ENCODE results near the gene FCGR3A.
A peak's percentile ranks its signal among the peaks of the same experiment; 100 is the strongest.
"Not testable (repeated sequence)": the region's sequence is repeated elsewhere in the genome, so short reads cannot be mapped to it uniquely, and the experiment has no call there.

FCGR3A gene

GRCh38 chr1:161528550-161528949, 21.1 kb downstream of the FCGR3A start:
- H3K9me3 ChIP-seq (ENCODE audit: severe bottlenecking); H3K27me3 ChIP-seq (ENCODE audit: insufficient read depth, poor library complexity, severe bottlenecking); H3K36me3 ChIP-seq (ENCODE audit: low read depth); DNase-seq (ENCODE audit: low spot score); H3K4me1 ChIP-seq (ENCODE audit: insufficient read depth, poor library complexity, severe bottlenecking); H3K27ac ChIP-seq (ENCODE audit: poor library complexity, severe bottlenecking); ATAC-seq (ENCODE audit: low read depth); H3K4me3 ChIP-seq (ENCODE audit: severe bottlenecking): not testable (repeated sequence)

DNA sequence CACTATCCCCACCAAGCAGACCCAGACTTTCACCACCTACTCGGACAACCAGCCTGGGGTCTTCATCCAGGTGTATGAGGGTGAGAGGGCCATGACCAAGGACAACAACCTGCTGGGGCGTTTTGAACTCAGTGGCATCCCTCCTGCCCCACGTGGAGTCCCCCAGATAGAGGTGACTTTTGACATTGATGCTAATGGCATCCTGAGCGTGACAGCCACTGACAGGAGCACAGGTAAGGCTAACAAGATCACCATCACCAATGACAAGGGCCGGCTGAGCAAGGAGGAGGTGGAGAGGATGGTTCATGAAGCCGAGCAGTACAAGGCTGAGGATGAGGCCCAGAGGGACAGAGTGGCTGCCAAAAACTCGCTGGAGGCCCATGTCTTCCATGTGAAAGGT, 23.7 kb downstream of the FCGR3A start:
- DNase-seq (ENCODE audit: low spot score), result not testable (repeated sequence)

GRCh38 chr1:161525321-161525720, 24.3 kb downstream of the FCGR3A start:
- H3K27ac ChIP-seq (ENCODE audit: poor library complexity, severe bottlenecking); DNase-seq (ENCODE audit: low spot score); H3K4me1 ChIP-seq (ENCODE audit: insufficient read depth, poor library complexity, severe bottlenecking); ATAC-seq (ENCODE audit: low read depth); H3K9me3 ChIP-seq (ENCODE audit: severe bottlenecking); H3K27me3 ChIP-seq (ENCODE audit: insufficient read depth, poor library complexity, severe bottlenecking); H3K36me3 ChIP-seq (ENCODE audit: low read depth): not testable (repeated sequence)
- H3K4me3 ChIP-seq (ENCODE audit: severe bottlenecking), result peak overlapping the region; percentile 32

More for the DNA sequence above, 23.7 kb downstream of the FCGR3A start:
- not testable (repeated sequence) for H3K27me3 ChIP-seq (ENCODE audit: insufficient read depth, poor library complexity, severe bottlenecking); ATAC-seq (ENCODE audit: low read depth); H3K9me3 ChIP-seq (ENCODE audit: severe bottlenecking); H3K27ac ChIP-seq (ENCODE audit: poor library complexity, severe bottlenecking); H3K4me1 ChIP-seq (ENCODE audit: insufficient read depth, poor library complexity, severe bottlenecking); H3K4me3 ChIP-seq (ENCODE audit: severe bottlenecking); H3K36me3 ChIP-seq (ENCODE audit: low read depth)

DNA sequence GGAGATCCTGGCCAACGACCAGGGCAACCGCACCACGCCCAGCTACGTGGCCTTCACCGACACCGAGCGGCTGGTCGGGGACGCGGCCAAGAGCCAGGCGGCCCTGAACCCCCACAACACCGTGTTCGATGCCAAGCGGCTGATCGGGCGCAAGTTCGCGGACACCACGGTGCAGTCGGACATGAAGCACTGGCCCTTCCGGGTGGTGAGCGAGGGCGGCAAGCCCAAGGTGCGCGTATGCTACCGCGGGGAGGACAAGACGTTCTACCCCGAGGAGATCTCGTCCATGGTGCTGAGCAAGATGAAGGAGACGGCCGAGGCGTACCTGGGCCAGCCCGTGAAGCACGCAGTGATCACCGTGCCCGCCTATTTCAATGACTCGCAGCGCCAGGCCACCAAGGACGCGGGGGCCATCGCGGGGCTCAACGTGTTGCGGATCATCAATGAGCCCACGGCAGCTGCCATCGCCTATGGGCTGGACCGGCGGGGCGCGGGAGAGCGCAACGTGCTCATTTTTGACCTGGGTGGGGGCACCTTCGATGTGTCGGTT, 24.8 kb downstream of the FCGR3A start:
- H3K9me3 ChIP-seq (ENCODE audit: severe bottlenecking); DNase-seq (ENCODE audit: low spot score); H3K27me3 ChIP-seq (ENCODE audit: insufficient read depth, poor library complexity, severe bottlenecking); H3K36me3 ChIP-seq (ENCODE audit: low read depth); H3K4me1 ChIP-seq (ENCODE audit: insufficient read depth, poor library complexity, severe bottlenecking): not testable (repeated sequence)
- Histone ChIP-seq H3K4me3 (ENCODE audit: severe bottlenecking) (peak overlapping the region; percentile 75), H3K27ac (ENCODE audit: poor library complexity, severe bottlenecking) (peak overlapping the region; percentile 78)
- peak; percentile 20; the same call in 2 of the 3 replicates for ATAC-seq (ENCODE audit: low read depth)

- not testable (repeated sequence) for H3K9me3 ChIP-seq (ENCODE audit: severe bottlenecking); H3K27me3 ChIP-seq (ENCODE audit: insufficient read depth, poor library complexity, severe bottlenecking); H3K36me3 ChIP-seq (ENCODE audit: low read depth); H3K4me1 ChIP-seq (ENCODE audit: insufficient read depth, poor library complexity, severe bottlenecking)
- Histone ChIP-seq H3K4me3 (ENCODE audit: severe bottlenecking) (peak within 1 kb of the TSS; percentile 75), H3K27ac (ENCODE audit: poor library complexity, severe bottlenecking) (peak within 1 kb of the TSS; percentile 78)
- DNase-seq (ENCODE audit: low spot score), result peak; percentile 74
- ATAC-seq (ENCODE audit: low read depth), result peak; percentile 89
Measured at GRCh38 chr1:161523817-161524741, 25.5 kb downstream of the FCGR3A start, which contains the start of gene HSPA6. Gene HSPA6, plus strand, starts transcription at chr1:161524540. Its CDS starts 119 bp downstream, at chr1:161524659.

- not testable (repeated sequence) for H3K27me3 ChIP-seq (ENCODE audit: insufficient read depth, poor library complexity, severe bottlenecking); H3K4me1 ChIP-seq (ENCODE audit: insufficient read depth, poor library complexity, severe bottlenecking); DNase-seq (ENCODE audit: low spot score); H3K9me3 ChIP-seq (ENCODE audit: severe bottlenecking); H3K36me3 ChIP-seq (ENCODE audit: low read depth); H3K4me3 ChIP-seq (ENCODE audit: severe bottlenecking); ATAC-seq (ENCODE audit: low read depth)
- peak overlapping the region; percentile 78 for H3K27ac ChIP-seq (ENCODE audit: poor library complexity, severe bottlenecking)
Measured at GRCh38 chr1:161523041-161523816, 26.4 kb downstream of the FCGR3A start.

DNA sequence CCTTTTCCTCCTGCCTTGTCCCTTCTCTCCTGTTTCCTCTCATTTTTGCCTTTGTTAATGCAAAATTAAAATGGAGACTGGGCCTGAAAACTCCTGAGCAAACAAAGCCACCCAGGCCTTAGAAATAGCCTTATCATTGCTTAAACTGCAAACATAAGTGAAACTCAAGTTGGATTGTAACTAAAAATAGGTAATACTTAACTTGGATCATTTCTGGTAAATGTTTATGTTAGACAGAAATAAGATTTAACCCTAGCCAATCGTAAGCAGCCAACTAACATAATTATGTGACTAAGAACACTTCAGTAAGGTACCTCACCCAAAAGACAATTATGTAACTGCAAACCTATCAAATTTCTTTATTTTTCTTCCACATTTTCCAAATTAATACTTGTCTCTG, 35.7 kb downstream of the FCGR3A start:
- not testable (repeated sequence) for H3K4me3 ChIP-seq (ENCODE audit: severe bottlenecking); ATAC-seq (ENCODE audit: low read depth); H3K27me3 ChIP-seq (ENCODE audit: insufficient read depth, poor library complexity, severe bottlenecking); H3K9me3 ChIP-seq (ENCODE audit: severe bottlenecking); H3K4me1 ChIP-seq (ENCODE audit: insufficient read depth, poor library complexity, severe bottlenecking); H3K36me3 ChIP-seq (ENCODE audit: low read depth); H3K27ac ChIP-seq (ENCODE audit: poor library complexity, severe bottlenecking); DNase-seq (ENCODE audit: low spot score)

- not testable (repeated sequence) for H3K27ac ChIP-seq (ENCODE audit: poor library complexity, severe bottlenecking); DNase-seq (ENCODE audit: low spot score); H3K36me3 ChIP-seq (ENCODE audit: low read depth); H3K27me3 ChIP-seq (ENCODE audit: insufficient read depth, poor library complexity, severe bottlenecking); H3K9me3 ChIP-seq (ENCODE audit: severe bottlenecking); H3K4me3 ChIP-seq (ENCODE audit: severe bottlenecking); ATAC-seq (ENCODE audit: low read depth); H3K4me1 ChIP-seq (ENCODE audit: insufficient read depth, poor library complexity, severe bottlenecking)
Measured at GRCh38 chr1:161513448-161513780, 36.2 kb downstream of the FCGR3A start.

- not testable (repeated sequence) for H3K27ac ChIP-seq (ENCODE audit: poor library complexity, severe bottlenecking); DNase-seq (ENCODE audit: low spot score)
Measured at GRCh38 chr1:161512636-161513447, 36.8 kb downstream of the FCGR3A start.

More at GRCh38 chr1:161512636-161513447, 36.8 kb downstream of the FCGR3A start:
- ATAC-seq (ENCODE audit: low read depth); H3K9me3 ChIP-seq (ENCODE audit: severe bottlenecking); H3K4me1 ChIP-seq (ENCODE audit: insufficient read depth, poor library complexity, severe bottlenecking); H3K27me3 ChIP-seq (ENCODE audit: insufficient read depth, poor library complexity, severe bottlenecking); H3K4me3 ChIP-seq (ENCODE audit: severe bottlenecking); H3K36me3 ChIP-seq (ENCODE audit: low read depth): not testable (repeated sequence)
